ENCODE data around the gene THSD7A.

Gene THSD7A

GRCh38 chr7:11831736-11832495 is at the start of gene THSD7A:
Gene THSD7A, minus strand, starts transcription at chr7:11832198. Its CDS starts 252 bp downstream, at chr7:11831946.
- DNase-seq: peak; percentile 94

- DNase-seq: no peak
These were observed 49.7 kb upstream of the THSD7A start for GRCh38 chr7:11881680-11882079.

GRCh38 chr7:11875635-11876034 is 43.6 kb upstream of the THSD7A start:
- DNase-seq: peak; percentile 89

- DNase-seq: no peak
These were observed 33.7 kb upstream of the THSD7A start for GRCh38 chr7:11865671-11866070.

- DNase-seq: peak; percentile 83
These were observed 26.8 kb upstream of the THSD7A start for GRCh38 chr7:11858622-11859302.

- peak; percentile 68 for DNase-seq
These were observed 26.0 kb upstream of the THSD7A start for GRCh38 chr7:11858026-11858425.

GRCh38 chr7:11848251-11848650 is 16.3 kb upstream of the THSD7A start:
- peak; percentile 77 for DNase-seq

GRCh38 chr7:11847336-11847735 is 15.3 kb upstream of the THSD7A start:
- peak; percentile 89 for DNase-seq

GRCh38 chr7:11846361-11846955 is 14.5 kb upstream of the THSD7A start:
- no peak for DNase-seq

GRCh38 chr7:11843113-11843765 is 11.2 kb upstream of the THSD7A start:
- no peak for DNase-seq

GRCh38 chr7:11841657-11842056 is 9.7 kb upstream of the THSD7A start:
- no peak for DNase-seq

GRCh38 chr7:11835260-11835659 is 3.3 kb upstream of the THSD7A start:
- peak; percentile 64 for DNase-seq

- DNase-seq: peak; percentile 98
These were observed 1.4 kb upstream of the THSD7A start for GRCh38 chr7:11833431-11833830.

- peak; percentile 73 for DNase-seq
These were observed 752 bp downstream of the THSD7A start for GRCh38 chr7:11831156-11831735.

- DNase-seq: peak; percentile 69
These were observed 1.3 kb downstream of the THSD7A start for GRCh38 chr7:11830582-11831155.

GRCh38 chr7:11829954-11830353 is 2.0 kb downstream of the THSD7A start:
- DNase-seq: peak; percentile 24

- no peak for DNase-seq
These were observed 12.1 kb downstream of the THSD7A start for GRCh38 chr7:11819947-11820346.

GRCh38 chr7:11819271-11819670 is 12.7 kb downstream of the THSD7A start:
- no peak for DNase-seq

GRCh38 chr7:11818281-11818680 is 13.7 kb downstream of the THSD7A start:
- no peak for DNase-seq

- no peak for DNase-seq
These were observed 14.8 kb downstream of the THSD7A start for GRCh38 chr7:11817111-11817740.

- peak; percentile 23 for DNase-seq
These were observed 20.3 kb downstream of the THSD7A start for GRCh38 chr7:11811709-11812108.

GRCh38 chr7:11810043-11810625 is 21.9 kb downstream of the THSD7A start:
- no peak for DNase-seq
